ENCODE data around the gene IDI1.

IDI1 gene

DNA sequence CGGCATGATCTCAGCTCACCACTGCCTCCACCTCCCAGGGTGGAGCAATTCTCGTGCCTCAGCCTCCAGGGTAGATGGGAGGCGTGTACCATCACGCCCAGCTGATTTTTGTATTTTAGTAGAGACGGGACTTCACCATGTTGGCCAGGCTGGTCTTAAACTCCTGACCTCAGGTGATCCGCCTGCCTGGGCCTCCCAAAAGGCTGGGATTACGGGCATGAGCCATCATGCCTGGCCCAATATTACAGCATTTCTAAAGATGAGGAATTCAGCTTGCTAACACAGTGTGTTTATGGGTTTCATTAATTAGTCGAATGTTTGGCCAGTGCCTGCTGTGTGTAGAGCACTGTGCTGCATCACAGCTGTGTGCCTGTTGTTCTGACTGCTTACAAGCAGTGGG lies 11.0 kb upstream of the IDI1 start:
- H3K4me3 Mint-ChIP-seq: no peak overlapping the region
- peaks cover 33% of the 10 kb centered on the region for H3K4me1 Mint-ChIP-seq
- DNase-seq: no peak
- peaks cover 14% of the 10 kb centered on the region for H3K36me3 Mint-ChIP-seq (ENCODE audit: low read depth)
- H3K27me3 Mint-ChIP-seq (ENCODE audit: low read depth, poor library complexity): no peaks in the 10 kb centered on the region
- no peaks in the 10 kb centered on the region for H3K9me3 Mint-ChIP-seq
- TF ChIP-seq, protein P1, sequence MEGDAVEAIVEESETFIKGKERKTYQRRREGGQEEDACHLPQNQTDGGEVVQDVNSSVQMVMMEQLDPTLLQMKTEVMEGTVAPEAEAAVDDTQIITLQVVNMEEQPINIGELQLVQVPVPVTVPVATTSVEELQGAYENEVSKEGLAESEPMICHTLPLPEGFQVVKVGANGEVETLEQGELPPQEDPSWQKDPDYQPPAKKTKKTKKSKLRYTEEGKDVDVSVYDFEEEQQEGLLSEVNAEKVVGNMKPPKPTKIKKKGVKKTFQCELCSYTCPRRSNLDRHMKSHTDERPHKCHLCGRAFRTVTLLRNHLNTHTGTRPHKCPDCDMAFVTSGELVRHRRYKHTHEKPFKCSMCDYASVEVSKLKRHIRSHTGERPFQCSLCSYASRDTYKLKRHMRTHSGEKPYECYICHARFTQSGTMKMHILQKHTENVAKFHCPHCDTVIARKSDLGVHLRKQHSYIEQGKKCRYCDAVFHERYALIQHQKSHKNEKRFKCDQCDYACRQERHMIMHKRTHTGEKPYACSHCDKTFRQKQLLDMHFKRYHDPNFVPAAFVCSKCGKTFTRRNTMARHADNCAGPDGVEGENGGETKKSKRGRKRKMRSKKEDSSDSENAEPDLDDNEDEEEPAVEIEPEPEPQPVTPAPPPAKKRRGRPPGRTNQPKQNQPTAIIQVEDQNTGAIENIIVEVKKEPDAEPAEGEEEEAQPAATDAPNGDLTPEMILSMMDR (IDR thresholded peaks at IDR 0.05): no peak
- H3K27ac Mint-ChIP-seq: peak overlapping the region; percentile 82

- Mint-ChIP-seq H3K4me1 (peaks cover 42% of the 10 kb centered on the region), H3K27ac (peak overlapping the region; percentile 65), H3K36me3 (ENCODE audit: low read depth) (peaks cover 20% of the 10 kb centered on the region), H3K27me3 (ENCODE audit: low read depth, poor library complexity) (no peaks in the 10 kb centered on the region), H3K9me3 (no peaks in the 10 kb centered on the region), H3K4me3 (peak overlapping the region; percentile 95)
- TF ChIP-seq, protein P1 (IDR thresholded peaks at IDR 0.05): no peak
- DNase-seq: no peak
Observed at GRCh38 chr10:1058017-1058416, 9.1 kb upstream of the IDI1 start.

DNA sequence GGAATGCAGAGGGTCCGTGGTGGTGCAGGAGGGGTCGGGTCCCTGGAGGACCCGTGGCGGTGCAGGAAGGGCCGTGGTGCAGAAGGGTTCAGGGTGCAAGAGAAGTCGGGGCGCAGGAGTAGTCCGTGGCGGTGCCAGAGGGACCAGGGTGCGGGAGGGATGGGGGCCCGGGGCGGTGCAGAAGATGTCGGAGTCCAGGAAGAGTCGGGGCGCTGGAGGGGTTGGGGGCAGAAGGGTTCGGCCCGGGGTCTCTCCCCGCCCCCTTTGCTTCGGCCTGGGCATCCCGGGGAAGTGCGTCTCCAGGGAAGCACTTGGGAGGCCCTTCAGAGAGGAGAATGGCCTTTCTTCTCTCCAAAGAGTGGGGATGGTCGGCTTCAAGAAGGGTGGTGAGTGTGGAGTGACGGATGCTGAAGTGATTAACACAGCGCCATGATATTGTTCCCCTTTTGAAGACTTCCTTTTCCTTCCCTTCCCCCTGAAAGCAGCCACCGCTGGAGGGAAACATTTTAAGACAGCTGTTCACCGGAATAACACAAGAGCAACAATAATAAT lies 8.3 kb upstream of the IDI1 start:
- Mint-ChIP-seq H3K27ac (no peak overlapping the region), H3K4me3 (peak overlapping the region; percentile 95), H3K9me3 (no peaks in the 10 kb centered on the region), H3K36me3 (ENCODE audit: low read depth) (peaks cover 28% of the 10 kb centered on the region), H3K4me1 (peaks cover 46% of the 10 kb centered on the region), H3K27me3 (ENCODE audit: low read depth, poor library complexity) (no peaks in the 10 kb centered on the region)
- DNase-seq: peak; percentile 34
- TF ChIP-seq, protein P1 (IDR thresholded peaks at IDR 0.05): no peak

- peak within 1 kb of the TSS; percentile 98 for H3K27ac Mint-ChIP-seq
- no peaks in the 10 kb centered on the region for H3K27me3 Mint-ChIP-seq (ENCODE audit: low read depth, poor library complexity)
- DNase-seq: peak; percentile 94
- TF ChIP-seq, protein P1 (IDR thresholded peaks at IDR 0.05): no peak
- peaks cover 35% of the 10 kb centered on the region for H3K36me3 Mint-ChIP-seq (ENCODE audit: low read depth)
- H3K4me1 Mint-ChIP-seq: peaks cover 53% of the 10 kb centered on the region
- no peaks in the 10 kb centered on the region for H3K9me3 Mint-ChIP-seq
- peak within 1 kb of the TSS; percentile 98 for H3K4me3 Mint-ChIP-seq
Observed at GRCh38 chr10:1056326-1057105, 7.6 kb upstream of the IDI1 start, which contains the start of gene WDR37. Gene WDR37 (plus strand): TSS chr10:1056385. CDS start chr10:1072156, 15,771 bp downstream.

GRCh38 chr10:1054684-1055083 lies 5.8 kb upstream of the IDI1 start:
- TF ChIP-seq, protein P1 (IDR thresholded peaks at IDR 0.05): no peak
- Mint-ChIP-seq H3K4me3 (peak overlapping the region; percentile 98), H3K36me3 (ENCODE audit: low read depth) (peaks cover 44% of the 10 kb centered on the region), H3K4me1 (peaks cover 68% of the 10 kb centered on the region), H3K27ac (no peak overlapping the region), H3K27me3 (ENCODE audit: low read depth, poor library complexity) (no peaks in the 10 kb centered on the region), H3K9me3 (no peaks in the 10 kb centered on the region)
- no peak for DNase-seq
